WTC11 (cell line): ENCODE measurements around the gene CCDC15. TPM values are rescaled to one million over a fixed set of nuclear protein-coding genes. Genes with fewer than 3 reads are reported as not detected.

Experiments
- ATAC-seq: fragments of 200-7000 bp; cut with Tn5 transposase; 2 replicates; pipeline ENCODE4 v1.10.0; 2021; ENCODE audit warnings: mild to moderate bottlenecking, moderate library complexity
- CTCF ChIA-PET: fragments of 300-600 bp; sonication (Branson Sonifier 250); formaldehyde crosslinking; loops from one replicate; lab custom pipeline; 2021; ENCODE audit warnings: antibody characterized with exemption; lab: Charles Lee
- POLR2A ChIA-PET: fragments of 350-600 bp; sonication (Branson Sonifier 250); formaldehyde crosslinking; loops from one replicate; lab custom pipeline; 2021; ENCODE audit warnings: antibody characterized with exemption; lab: Charles Lee
- DNase-seq: peaks from one replicate; pipeline ENCODE4 v3.0.0; 2021; ENCODE audit warnings: low spot score
- H3K27ac Mint-ChIP-seq: 2 replicates; pipeline ENCODE4 v1.8.0; 2021; ENCODE audit warnings: mixed read lengths
- H3K27me3 Mint-ChIP-seq: 2 replicates; pipeline ENCODE4 v1.8.0; 2021; ENCODE audit warnings: low read depth, mild to moderate bottlenecking, moderate library complexity, mixed read lengths
- H3K36me3 Mint-ChIP-seq: 2 replicates; pipeline ENCODE4 v1.8.0; 2021; ENCODE audit warnings: mixed read lengths
- H3K4me1 Mint-ChIP-seq: 2 replicates; pipeline ENCODE4 v1.8.0; 2022; ENCODE audit warnings: mixed read lengths
- H3K4me3 Mint-ChIP-seq: 2 replicates; pipeline ENCODE4 v1.8.0; 2021; ENCODE audit warnings: mild to moderate bottlenecking, moderate library complexity, mixed read lengths
- H3K9me3 Mint-ChIP-seq: 2 replicates; pipeline ENCODE4 v1.8.0; 2021; ENCODE audit warnings: mixed read lengths
- CREB1 ChIP-seq: sonication (generic); formaldehyde crosslinking; IDR thresholded peaks from 2 replicates; pipeline ENCODE4 v1.8.0; 2023; ENCODE audit warnings: mild to moderate bottlenecking, missing genetic modification reagents
- ELF4 ChIP-seq: sonication (generic); formaldehyde crosslinking; IDR thresholded peaks from 2 replicates; pipeline ENCODE4 v1.8.1; 2022; ENCODE audit warnings: low read depth, mild to moderate bottlenecking, moderate library complexity, missing genetic modification reagents
- FOXJ3 ChIP-seq: sonication (generic); formaldehyde crosslinking; IDR thresholded peaks from 2 replicates; pipeline ENCODE4 v1.9.0; 2021; ENCODE audit warnings: missing genetic modification reagents, mild to moderate bottlenecking, borderline replicate concordance
- GABPB1 ChIP-seq: sonication (generic); formaldehyde crosslinking; IDR thresholded peaks from 2 replicates; pipeline ENCODE4 v1.8.1; 2023; ENCODE audit warnings: mild to moderate bottlenecking, missing genetic modification reagents
- GTF2I ChIP-seq: fragments of 250-450 bp; sonication (Bioruptor Pico); conservative IDR thresholded peaks from 2 replicates; pipeline ENCODE4 v1.4.0; 2021; ENCODE audit warnings: mild to moderate bottlenecking
- HMGA2 ChIP-seq: fragments of 250-450 bp; sonication (Bioruptor Pico); IDR thresholded peaks from 2 replicates; pipeline ENCODE4 v1.4.0; 2021; ENCODE audit warnings: mild to moderate bottlenecking, moderate library complexity
- JAZF1 ChIP-seq: fragments of 250-450 bp; sonication (Bioruptor Pico); IDR thresholded peaks from 2 replicates; pipeline ENCODE4 v1.9.0; 2021; ENCODE audit warnings: moderate library complexity, mild to moderate bottlenecking, inconsistent platforms
- NFE2L1 ChIP-seq: sonication (generic); formaldehyde crosslinking; IDR thresholded peaks from 2 replicates; pipeline ENCODE4 v1.8.1; 2023; ENCODE audit warnings: missing genetic modification reagents
- NFYB ChIP-seq: sonication (generic); formaldehyde crosslinking; conservative IDR thresholded peaks from 2 replicates; pipeline ENCODE4 v1.8.0; 2022; ENCODE audit warnings: low read depth, missing genetic modification reagents
- NR1H2 ChIP-seq: sonication (generic); formaldehyde crosslinking; IDR thresholded peaks from 2 replicates; pipeline ENCODE4 v1.9.0; 2021; ENCODE audit warnings: mild to moderate bottlenecking, moderate library complexity, missing genetic modification reagents
- NR2C2 ChIP-seq: sonication (generic); formaldehyde crosslinking; IDR thresholded peaks from 2 replicates; pipeline ENCODE4 v1.8.0; 2022; ENCODE audit warnings: mild to moderate bottlenecking, missing genetic modification reagents
- RORB ChIP-seq: fragments of 250-450 bp; sonication (Bioruptor Pico); IDR thresholded peaks from 2 replicates; pipeline ENCODE4 v1.9.0; 2021; ENCODE audit warnings: mild to moderate bottlenecking
- SMAD3 ChIP-seq: sonication (generic); formaldehyde crosslinking; IDR thresholded peaks from 2 replicates; pipeline ENCODE4 v1.8.0; 2022; ENCODE audit warnings: missing genetic modification reagents, mild to moderate bottlenecking, borderline replicate concordance
- SMAD4 ChIP-seq: sonication (generic); formaldehyde crosslinking; IDR thresholded peaks from 2 replicates; pipeline ENCODE4 v1.8.0; 2022; ENCODE audit warnings: mild to moderate bottlenecking, missing genetic modification reagents
- SOX15 ChIP-seq: fragments of 250-450 bp; sonication (Bioruptor Pico); IDR thresholded peaks from 2 replicates; pipeline ENCODE4 v1.9.0; 2021; ENCODE audit warnings: mild to moderate bottlenecking
- TCF7 ChIP-seq: sonication (generic); formaldehyde crosslinking; IDR thresholded peaks from 2 replicates; pipeline ENCODE4 v1.8.0; 2022; ENCODE audit warnings: mild to moderate bottlenecking, low read depth, missing genetic modification reagents, moderate library complexity
- ZNF232 ChIP-seq: sonication (generic); formaldehyde crosslinking; IDR thresholded peaks from 2 replicates; pipeline ENCODE4 v1.8.0; 2022; ENCODE audit warnings: mild to moderate bottlenecking, missing genetic modification reagents
- ZNF317 ChIP-seq: sonication (generic); formaldehyde crosslinking; IDR thresholded peaks from 2 replicates; pipeline ENCODE4 v1.8.1; 2023; ENCODE audit warnings: low read depth, mild to moderate bottlenecking, moderate library complexity, missing genetic modification reagents, borderline replicate concordance
- ZNF423 ChIP-seq: fragments of 250-450 bp; sonication (Bioruptor Pico); IDR thresholded peaks from 2 replicates; pipeline ENCODE4 v2.1.2; 2022; ENCODE audit warnings: mild to moderate bottlenecking, moderate library complexity
- ZNF532 ChIP-seq: fragments of 250-450 bp; sonication (Bioruptor Pico); IDR thresholded peaks from 2 replicates; pipeline ENCODE4 v1.9.0; 2021; ENCODE audit warnings: mild to moderate bottlenecking, borderline replicate concordance
- ZSCAN18 ChIP-seq: fragments of 250-450 bp; sonication (Bioruptor Pico); IDR thresholded peaks from 2 replicates; pipeline ENCODE4 v2.1.2; 2022; ENCODE audit warnings: mild to moderate bottlenecking, moderate library complexity
- total RNA-seq: library from RNA; stranded (reverse); gene quantifications from 3 replicates; pipeline ENCODE4 v1.2.3, GENCODE V29; 2021
- TF ChIP-seq, protein P1 (sequence below): fragments of 250-450 bp; sonication (Bioruptor Pico); IDR thresholded peaks from 2 replicates; pipeline ENCODE4 v1.9.0; 2021; ENCODE audit warnings: mild to moderate bottlenecking
- TF ChIP-seq, protein P2 (sequence below): sonication (generic); formaldehyde crosslinking; IDR thresholded peaks from 2 replicates; pipeline ENCODE4 v1.8.0; 2022; ENCODE audit warnings: missing genetic modification reagents

CCDC15 gene
- total RNA-seq, 1 experiment from 2014 or later = 2.4 TPM

GRCh38 chr11:125072961-125073590 is 119.1 kb downstream of the CCDC15 start:
- ATAC-seq = no peak
- TF ChIP-seq NR2C2 (CRISPR knock-in tag) (no peak), SMAD3 (no peak), NFYB (CRISPR knock-in tag) (no peak)
- TF ChIP-seq, protein P1, sequence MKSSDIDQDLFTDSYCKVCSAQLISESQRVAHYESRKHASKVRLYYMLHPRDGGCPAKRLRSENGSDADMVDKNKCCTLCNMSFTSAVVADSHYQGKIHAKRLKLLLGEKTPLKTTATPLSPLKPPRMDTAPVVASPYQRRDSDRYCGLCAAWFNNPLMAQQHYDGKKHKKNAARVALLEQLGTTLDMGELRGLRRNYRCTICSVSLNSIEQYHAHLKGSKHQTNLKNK (CRISPR knock-in tag) = no peak
- TF ChIP-seq, all 79 proteins: peak for 0
- no peak for DNase-seq
- H3K9me3 Mint-ChIP-seq = no peaks in the 10 kb centered on the region
- peaks cover 16% of the 10 kb centered on the region for H3K4me1 Mint-ChIP-seq
- no peak overlapping the region for H3K27ac Mint-ChIP-seq
- no peaks in the 10 kb centered on the region; the same call in 1 of the 2 replicates for H3K27me3 Mint-ChIP-seq
- CTCF ChIA-PET = interaction anchor here (0.7 to 3.5 kb wide), 3 partner anchors 10 to 18 kb away, joined by 3 to 21 read pairs (median 5); no protein-coding TSS in a partner anchor
- POLR2A ChIA-PET = interaction anchor here (0.6 kb wide), 1 partner anchor 1372 kb away, joined by 3 read pairs; no protein-coding TSS in a partner anchor
- H3K36me3 Mint-ChIP-seq = no peaks in the 10 kb centered on the region
- H3K4me3 Mint-ChIP-seq = no peak overlapping the region

DNA sequence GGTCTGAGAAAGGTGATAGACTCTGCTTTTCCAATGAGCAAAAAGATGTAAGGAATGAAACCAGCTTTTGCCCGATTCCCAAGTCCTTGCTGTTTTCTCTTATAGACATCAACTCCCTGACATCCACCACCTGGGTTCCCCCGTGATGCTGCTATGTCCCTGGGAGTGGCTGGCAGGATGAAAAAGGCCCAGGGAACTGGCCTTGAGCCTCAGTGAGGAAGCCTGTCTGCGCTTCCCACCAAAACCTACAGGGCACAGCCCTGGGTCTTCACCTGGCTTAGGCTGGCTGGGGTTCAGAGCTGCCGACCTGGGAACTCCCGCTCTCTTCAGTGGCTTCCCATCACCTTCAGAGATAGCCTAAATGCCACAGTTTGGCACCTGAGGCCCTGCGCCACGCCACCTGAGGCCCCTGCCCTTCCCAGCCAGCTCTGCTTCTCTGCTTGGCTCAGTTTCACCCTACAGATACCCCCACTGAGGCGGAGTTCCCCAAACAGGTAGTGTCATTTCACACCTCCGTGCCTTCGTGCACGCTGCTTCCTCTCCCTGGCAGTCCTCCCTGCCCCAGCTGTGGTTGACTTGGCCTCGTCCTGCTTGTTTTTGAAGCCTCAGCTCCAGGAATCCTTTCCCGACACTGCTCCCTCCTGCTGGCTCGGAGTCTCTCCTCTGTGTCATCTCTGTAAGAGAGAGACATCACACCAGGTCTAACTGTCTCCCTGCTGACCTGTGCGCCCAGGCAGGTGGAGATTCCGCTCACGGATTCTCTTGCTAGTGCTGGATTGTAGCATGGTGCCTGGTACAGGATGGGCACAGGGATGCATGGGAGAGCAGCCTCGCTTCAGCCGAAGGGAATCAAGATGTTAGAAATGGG is 119.8 kb downstream of the CCDC15 start:
- Mint-ChIP-seq H3K27ac (no peak overlapping the region), H3K9me3 (no peaks in the 10 kb centered on the region), H3K4me3 (no peak overlapping the region), H3K27me3 (no peaks in the 10 kb centered on the region; the same call in 1 of the 2 replicates), H3K36me3 (no peaks in the 10 kb centered on the region), H3K4me1 (peaks cover 16% of the 10 kb centered on the region)
- ChIA-PET POLR2A (no interaction called here), CTCF (interaction anchor here (0.6 to 3.5 kb wide), 6 partner anchors 9 to 1515 kb away, joined by 3 to 21 read pairs (median 4); partner anchors contain the start of gene HEPN1)
- TF ChIP-seq ELF4 (CRISPR knock-in tag) (no peak), FOXJ3 (CRISPR knock-in tag) (no peak), ZNF232 (no peak), JAZF1 (CRISPR knock-in tag) (no peak), ZNF532 (CRISPR knock-in tag) (no peak), ZNF423 (CRISPR knock-in tag) (no peak), TCF7 (CRISPR knock-in tag) (no peak), SOX15 (no peak), HMGA2 (CRISPR knock-in tag) (no peak), ZSCAN18 (CRISPR knock-in tag) (no peak), GABPB1 (CRISPR knock-in tag) (no peak), NFE2L1 (no peak), ZNF317 (CRISPR knock-in tag) (no peak), CREB1 (CRISPR knock-in tag) (no peak), NR1H2 (CRISPR knock-in tag) (no peak), RORB (no peak), SMAD4 (CRISPR knock-in tag) (no peak), GTF2I (CRISPR knock-in tag) (no peak)
- TF ChIP-seq, protein P2, sequence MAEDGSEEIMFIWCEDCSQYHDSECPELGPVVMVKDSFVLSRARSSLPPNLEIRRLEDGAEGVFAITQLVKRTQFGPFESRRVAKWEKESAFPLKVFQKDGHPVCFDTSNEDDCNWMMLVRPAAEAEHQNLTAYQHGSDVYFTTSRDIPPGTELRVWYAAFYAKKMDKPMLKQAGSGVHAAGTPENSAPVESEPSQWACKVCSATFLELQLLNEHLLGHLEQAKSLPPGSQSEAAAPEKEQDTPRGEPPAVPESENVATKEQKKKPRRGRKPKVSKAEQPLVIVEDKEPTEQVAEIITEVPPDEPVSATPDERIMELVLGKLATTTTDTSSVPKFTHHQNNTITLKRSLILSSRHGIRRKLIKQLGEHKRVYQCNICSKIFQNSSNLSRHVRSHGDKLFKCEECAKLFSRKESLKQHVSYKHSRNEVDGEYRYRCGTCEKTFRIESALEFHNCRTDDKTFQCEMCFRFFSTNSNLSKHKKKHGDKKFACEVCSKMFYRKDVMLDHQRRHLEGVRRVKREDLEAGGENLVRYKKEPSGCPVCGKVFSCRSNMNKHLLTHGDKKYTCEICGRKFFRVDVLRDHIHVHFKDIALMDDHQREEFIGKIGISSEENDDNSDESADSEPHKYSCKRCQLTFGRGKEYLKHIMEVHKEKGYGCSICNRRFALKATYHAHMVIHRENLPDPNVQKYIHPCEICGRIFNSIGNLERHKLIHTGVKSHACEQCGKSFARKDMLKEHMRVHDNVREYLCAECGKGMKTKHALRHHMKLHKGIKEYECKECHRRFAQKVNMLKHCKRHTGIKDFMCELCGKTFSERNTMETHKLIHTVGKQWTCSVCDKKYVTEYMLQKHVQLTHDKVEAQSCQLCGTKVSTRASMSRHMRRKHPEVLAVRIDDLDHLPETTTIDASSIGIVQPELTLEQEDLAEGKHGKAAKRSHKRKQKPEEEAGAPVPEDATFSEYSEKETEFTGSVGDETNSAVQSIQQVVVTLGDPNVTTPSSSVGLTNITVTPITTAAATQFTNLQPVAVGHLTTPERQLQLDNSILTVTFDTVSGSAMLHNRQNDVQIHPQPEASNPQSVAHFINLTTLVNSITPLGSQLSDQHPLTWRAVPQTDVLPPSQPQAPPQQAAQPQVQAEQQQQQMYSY (CRISPR knock-in tag) = no peak
- ATAC-seq (no peak; the same call in 1 of the 2 replicates), DNase-seq (no peak)
